Measurements from ENCODE around the gene OR14A2. TPM values are rescaled to one million over a fixed set of nuclear protein-coding genes. Genes with fewer than 3 reads are reported as not detected.
"Not testable (repeated sequence)": the region's sequence is repeated elsewhere in the genome, so short reads cannot be mapped to it uniquely, and the experiment has no call there.

Gene OR14A2
- total RNA-seq, 3 donors from 2014 or later: not detected

- TF ChIP-seq POLR2AphosphoS5 (IDR thresholded peaks at IDR 0.05) (no peak), CTCF (IDR thresholded peaks at IDR 0.05) (no peak), POLR2A (IDR thresholded peaks at IDR 0.05) (no peak)
- H3K36me3 ChIP-seq: no peaks in the 10 kb centered on the region
- H3K4me1 ChIP-seq: no peaks in the 10 kb centered on the region
- no peaks in the 10 kb centered on the region for H3K9me3 ChIP-seq
- no peak within 1 kb of the TSS for H3K27ac ChIP-seq
- H3K27me3 ChIP-seq: no peaks in the 10 kb centered on the region
- no peak for DNase-seq (ENCODE audit: low spot score in 2 of 2)
- H3K4me3 ChIP-seq: no peak within 1 kb of the TSS
- intact Hi-C loops (cut with DNase I; ENCODE audit: low total_unique reads): no loop called here
Observed at GRCh38 chr1:247738315-247738714, 9.6 kb downstream of the OR14A2 start, which contains the start of gene OR14K1. TSS of gene OR14K1 (plus strand) at chr1:247738615. CDS start at chr1:247738615, 0 bp downstream.

DNA sequence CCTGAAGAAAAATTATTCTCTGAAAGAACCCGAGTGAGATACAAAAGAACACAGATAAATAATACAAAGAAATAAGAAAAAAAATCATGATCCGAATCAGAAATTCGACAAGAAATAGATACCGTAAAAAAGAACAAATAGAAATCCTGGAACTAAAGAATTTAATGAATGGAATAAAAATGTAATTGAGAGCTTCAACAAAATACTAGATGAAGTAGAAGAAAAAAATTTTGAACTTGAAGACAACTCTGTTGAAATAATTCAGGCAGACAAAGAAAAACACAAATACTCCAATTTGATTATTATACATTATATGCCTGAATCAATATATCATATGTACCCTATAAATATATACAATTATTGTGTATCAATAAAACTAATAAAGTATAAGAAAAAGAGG, 26.7 kb downstream of the OR14A2 start:
- no peak overlapping the region for H3K4me3 ChIP-seq
- no peak overlapping the region for H3K27ac ChIP-seq
- intact Hi-C loops (cut with DNase I; ENCODE audit: low total_unique reads): no loop called here
- peaks cover 0 to 11% of the 10 kb centered on the region in 2 donors for H3K9me3 ChIP-seq
- H3K36me3 ChIP-seq: no peaks in the 10 kb centered on the region
- no peak for DNase-seq (ENCODE audit: low spot score in 2 of 2)
- TF ChIP-seq POLR2A (IDR thresholded peaks at IDR 0.05): no peak
- TF ChIP-seq CTCF (IDR thresholded peaks at IDR 0.05): no peak
- TF ChIP-seq POLR2AphosphoS5 (IDR thresholded peaks at IDR 0.05): no peak
- H3K27me3 ChIP-seq: no peaks in the 10 kb centered on the region
- H3K4me1 ChIP-seq: no peaks in the 10 kb centered on the region

- Histone ChIP-seq H3K4me3 (no peak within 1 kb of the TSS), H3K9me3 (peaks cover 0 to 11% of the 10 kb centered on the region in 2 donors), H3K36me3 (no peaks in the 10 kb centered on the region), H3K27ac (no peak within 1 kb of the TSS), H3K4me1 (no peaks in the 10 kb centered on the region), H3K27me3 (no peaks in the 10 kb centered on the region)
- DNase-seq (ENCODE audit: low spot score in 2 of 2): no peak
- intact Hi-C loops (cut with DNase I; ENCODE audit: low total_unique reads): no loop called here
- TF ChIP-seq POLR2AphosphoS5 (IDR thresholded peaks at IDR 0.05) (no peak), CTCF (IDR thresholded peaks at IDR 0.05) (no peak), POLR2A (IDR thresholded peaks at IDR 0.05) (no peak)
Observed at GRCh38 chr1:247716546-247716945, 31.4 kb downstream of the OR14A2 start, which contains the start of gene OR6F1. TSS of gene OR6F1 (minus strand) at chr1:247716646. CDS start at chr1:247712755, 3,891 bp downstream.

GRCh38 chr1:247713753-247714152, 34.2 kb downstream of the OR14A2 start:
- Histone ChIP-seq H3K4me3 (no peak overlapping the region), H3K4me1 (no peaks in the 10 kb centered on the region), H3K9me3 (no peaks in the 10 kb centered on the region), H3K27ac (no peak overlapping the region), H3K36me3 (no peaks in the 10 kb centered on the region), H3K27me3 (no peaks in the 10 kb centered on the region)
- intact Hi-C loops (cut with DNase I; ENCODE audit: low total_unique reads): no loop called here
- no peak for TF ChIP-seq POLR2AphosphoS5 (IDR thresholded peaks at IDR 0.05)
- no peak for TF ChIP-seq CTCF (IDR thresholded peaks at IDR 0.05)
- no peak for TF ChIP-seq POLR2A (IDR thresholded peaks at IDR 0.05)
- no peak for DNase-seq (ENCODE audit: low spot score in 2 of 2)

GRCh38 chr1:247710681-247711080, 37.3 kb downstream of the OR14A2 start:
- H3K4me3 ChIP-seq; H3K27ac ChIP-seq; DNase-seq (ENCODE audit: low spot score in 2 of 2); H3K36me3 ChIP-seq; H3K4me1 ChIP-seq; intact Hi-C loops (cut with DNase I; ENCODE audit: low total_unique reads); H3K9me3 ChIP-seq; H3K27me3 ChIP-seq: not testable (repeated sequence)

DNA sequence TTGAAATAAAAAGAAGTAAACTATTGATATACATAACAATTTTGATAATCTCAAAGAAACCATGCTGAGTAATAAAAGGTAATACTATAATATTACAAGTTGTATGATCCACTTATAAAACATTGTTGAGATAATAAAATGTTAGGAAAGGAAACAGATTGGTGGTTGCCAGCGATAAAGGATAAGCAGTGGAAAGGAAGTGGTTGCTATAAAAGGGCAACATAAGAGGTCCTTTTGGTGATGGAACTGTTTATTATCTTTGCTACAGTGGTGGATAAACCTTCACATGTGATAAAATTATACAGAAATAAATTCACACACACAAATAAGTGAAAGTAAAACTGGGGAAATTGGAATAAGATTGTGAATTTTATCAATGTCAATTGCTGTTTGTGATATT, 46.6 kb downstream of the OR14A2 start:
- Histone ChIP-seq H3K36me3 (no peaks in the 10 kb centered on the region), H3K4me3 (no peak overlapping the region)

More for the DNA sequence above, 46.6 kb downstream of the OR14A2 start:
- H3K27me3 ChIP-seq: no peaks in the 10 kb centered on the region
- H3K27ac ChIP-seq: no peak overlapping the region
- H3K4me1 ChIP-seq: no peaks in the 10 kb centered on the region
- intact Hi-C loops (cut with DNase I; ENCODE audit: low total_unique reads): no loop called here
- H3K9me3 ChIP-seq: no peaks in the 10 kb centered on the region
- no peak for TF ChIP-seq POLR2A (IDR thresholded peaks at IDR 0.05)
- TF ChIP-seq CTCF (IDR thresholded peaks at IDR 0.05): no peak
- no peak for TF ChIP-seq POLR2AphosphoS5 (IDR thresholded peaks at IDR 0.05)
- DNase-seq (ENCODE audit: low spot score in 2 of 2): no peak
